ENCODE results near the gene SLC7A14.

SLC7A14 gene

GRCh38 chr3:170437176-170437575 lies 148.7 kb downstream of the SLC7A14 start:
- Histone ChIP-seq H3K4me1 (no peaks in the 10 kb centered on the region), H3K27ac (no peak overlapping the region), H3K36me3 (no peaks in the 10 kb centered on the region), H3K4me3 (no peak overlapping the region), H3K27me3 (no peaks in the 10 kb centered on the region), H4K20me1 (no peaks in the 10 kb centered on the region), H3K9ac (no peak overlapping the region), H3K9me3 (replicated peaks in 1 of 11) (no peaks in the 10 kb centered on the region), H3K4me2 (no peak overlapping the region)
- TF ChIP-seq Cebpa-rat (IDR thresholded peaks at IDR 0.05) = no peak

- no peak for TF ChIP-seq Cebpa-rat (IDR thresholded peaks at IDR 0.05)
- Histone ChIP-seq H3K9me3 (replicated peaks in 1 of 11) (no peaks in the 10 kb centered on the region), H3K36me3 (no peaks in the 10 kb centered on the region), H3K9ac (no peak overlapping the region), H4K20me1 (no peaks in the 10 kb centered on the region), H3K4me1 (no peaks in the 10 kb centered on the region), H3K4me3 (no peak overlapping the region), H3K4me2 (no peak overlapping the region), H3K27me3 (no peaks in the 10 kb centered on the region), H3K27ac (no peak overlapping the region)
Observed at GRCh38 chr3:170436697-170437096, 149.2 kb downstream of the SLC7A14 start.

GRCh38 chr3:170432416-170432815 lies 153.5 kb downstream of the SLC7A14 start:
- no peak for TF ChIP-seq Cebpa-rat (IDR thresholded peaks at IDR 0.05)
- Histone ChIP-seq H3K9me3 (replicated peaks in 1 of 11) (no peaks in the 10 kb centered on the region), H4K20me1 (no peaks in the 10 kb centered on the region), H3K27me3 (no peaks in the 10 kb centered on the region), H3K4me3 (no peak overlapping the region), H3K4me2 (no peak overlapping the region), H3K27ac (no peak overlapping the region), H3K36me3 (no peaks in the 10 kb centered on the region), H3K4me1 (peaks cover 19 to 27% (median 21%) of the 10 kb centered on the region in 10 experiments), H3K9ac (no peak overlapping the region)

GRCh38 chr3:170431054-170431453 lies 154.8 kb downstream of the SLC7A14 start:
- no peaks in the 10 kb centered on the region for H4K20me1 ChIP-seq
- H3K36me3 ChIP-seq = no peaks in the 10 kb centered on the region
- H3K4me2 ChIP-seq = no peak overlapping the region
- no peak overlapping the region for H3K4me3 ChIP-seq
- no peaks in the 10 kb centered on the region for H3K9me3 ChIP-seq (replicated peaks in 1 of 11)
- H3K27ac ChIP-seq = no peak overlapping the region
- H3K4me1 ChIP-seq = peaks cover 19 to 27% (median 21%) of the 10 kb centered on the region in 10 experiments
- H3K9ac ChIP-seq = no peak overlapping the region
- no peak for TF ChIP-seq Cebpa-rat (IDR thresholded peaks at IDR 0.05)
- no peaks in the 10 kb centered on the region for H3K27me3 ChIP-seq

- Histone ChIP-seq H3K9ac (no peak overlapping the region), H3K4me1 (peaks cover 19 to 27% (median 21%) of the 10 kb centered on the region in 10 experiments), H3K9me3 (replicated peaks in 1 of 11) (no peaks in the 10 kb centered on the region), H3K4me2 (peak overlapping the region; percentile 18 to 69 (median 36); a peak in 20 of 22 replicates), H3K27ac (no peak overlapping the region; a peak in 1 of 22 replicates), H3K4me3 (no peak overlapping the region), H4K20me1 (no peaks in the 10 kb centered on the region), H3K36me3 (no peaks in the 10 kb centered on the region), H3K27me3 (no peaks in the 10 kb centered on the region)
- no peak for TF ChIP-seq Cebpa-rat (IDR thresholded peaks at IDR 0.05)
Observed at GRCh38 chr3:170429050-170429449, 156.8 kb downstream of the SLC7A14 start.

- TF ChIP-seq Cebpa-rat (IDR thresholded peaks at IDR 0.05) = no peak
- Histone ChIP-seq H3K9ac (no peak overlapping the region), H3K27ac (no peak overlapping the region), H3K4me1 (peaks cover 19 to 27% (median 21%) of the 10 kb centered on the region in 10 experiments), H4K20me1 (no peaks in the 10 kb centered on the region), H3K4me3 (no peak overlapping the region), H3K4me2 (peak overlapping the region in 8 of 11 experiments; percentile 19 to 69 (median 37); a peak in 11 of 22 replicates), H3K36me3 (no peaks in the 10 kb centered on the region), H3K9me3 (replicated peaks in 1 of 11) (no peaks in the 10 kb centered on the region), H3K27me3 (no peaks in the 10 kb centered on the region)
Observed at GRCh38 chr3:170428095-170428494, 157.8 kb downstream of the SLC7A14 start.

GRCh38 chr3:170426240-170426797 lies 159.6 kb downstream of the SLC7A14 start:
- no peak overlapping the region for H3K27ac ChIP-seq
- H3K36me3 ChIP-seq = no peaks in the 10 kb centered on the region
- TF ChIP-seq Cebpa-rat (IDR thresholded peaks at IDR 0.05) = no peak
- no peak overlapping the region for H3K9ac ChIP-seq
- H3K9me3 ChIP-seq (replicated peaks in 1 of 11) = no peaks in the 10 kb centered on the region
- H3K4me2 ChIP-seq = no peak overlapping the region
- peaks cover 19 to 27% (median 21%) of the 10 kb centered on the region in 10 experiments for H3K4me1 ChIP-seq
- H3K27me3 ChIP-seq = peaks cover 0 to 7% (median 3%) of the 10 kb centered on the region in 11 experiments; a peak in 11 of 22 replicates
- peaks cover 0 to 4% (median 0%) of the 10 kb centered on the region in 11 experiments; a peak in 1 of 22 replicates for H4K20me1 ChIP-seq
- no peak overlapping the region for H3K4me3 ChIP-seq

- H3K36me3 ChIP-seq = no peaks in the 10 kb centered on the region
- no peak overlapping the region for H3K27ac ChIP-seq
- peaks cover 0 to 4% (median 0%) of the 10 kb centered on the region in 11 experiments; a peak in 1 of 22 replicates for H4K20me1 ChIP-seq
- H3K27me3 ChIP-seq = peaks cover 2 to 13% (median 8%) of the 10 kb centered on the region in 11 experiments
- H3K4me1 ChIP-seq = peaks cover 19 to 27% (median 21%) of the 10 kb centered on the region in 10 experiments
- no peak overlapping the region for H3K4me2 ChIP-seq
- H3K9ac ChIP-seq = no peak overlapping the region
- H3K9me3 ChIP-seq (replicated peaks in 1 of 11) = no peaks in the 10 kb centered on the region; a peak in 1 of 22 replicates
- no peak for TF ChIP-seq Cebpa-rat (IDR thresholded peaks at IDR 0.05)
- no peak overlapping the region for H3K4me3 ChIP-seq
Observed at GRCh38 chr3:170425491-170426239, 160.2 kb downstream of the SLC7A14 start.

- Histone ChIP-seq H3K4me1 (peaks cover 15 to 20% (median 19%) of the 10 kb centered on the region in 10 experiments), H3K9ac (no peak overlapping the region), H3K4me3 (no peak overlapping the region), H3K27me3 (peaks cover 9 to 21% (median 16%) of the 10 kb centered on the region in 11 experiments), H3K27ac (no peak overlapping the region), H3K4me2 (no peak overlapping the region), H4K20me1 (peaks cover 0 to 4% (median 0%) of the 10 kb centered on the region in 11 experiments; a peak in 2 of 22 replicates), H3K36me3 (no peaks in the 10 kb centered on the region), H3K9me3 (replicated peaks in 1 of 11) (peaks cover under 1 to 8% (median 5%) of the 10 kb centered on the region in 11 experiments; a peak in 17 of 22 replicates)
- TF ChIP-seq Cebpa-rat (IDR thresholded peaks at IDR 0.05) = no peak
Observed at GRCh38 chr3:170424879-170425278, 161.0 kb downstream of the SLC7A14 start.
